SK-N-SH (cell line): ENCODE measurements around the gene CSNK1E. TPM values are rescaled to one million over a fixed set of nuclear protein-coding genes. Genes with fewer than 3 reads are reported as not detected.

Source experiments
- CTCF ChIA-PET: fragments of 300-600, 350-600 bp; formaldehyde crosslinking; extraction: SDS; loops from one replicate; lab custom pipeline; 2021; lab: Yijun Ruan, JAX
- POLR2A ChIA-PET: fragments of 350-600 bp; sonication (Branson Sonifier 250); formaldehyde crosslinking; extraction: SDS; loops from one replicate; lab custom pipeline; 2020; ENCODE audit warnings: antibody characterized with exemption, inconsistent platforms; lab: Yijun Ruan, JAX
- DNase-seq: peaks from one replicate; pipeline ENCODE4 v3.0.0; 2012
- H2AFZ ChIP-seq: fragments of 200-600 bp; sonication (generic); 2 replicates; pipeline ENCODE4 v1.8.1; 2016; ENCODE audit warnings: antibody characterized with exemption, mild to moderate bottlenecking, low read depth
- H3F3A ChIP-seq: fragments of 200-600 bp; sonication (generic); replicated peaks from 2 replicates; pipeline ENCODE3; 2016; ENCODE audit warnings: antibody characterized with exemption, mild to moderate bottlenecking; ENCODE audit not compliant: insufficient read depth
- H3K27ac ChIP-seq, 2 experiments: fragments of 200-500 bp in 1 of 2; fragments of 200-600 bp in 1 of 2; sonication (Bioruptor generic) in 1 of 2; sonication (generic), shearing (Covaris generic) in 1 of 2; 2 replicates each; pipeline versions ENCODE4 v1.5.1 to v1.6.1; 2014 to 2016; ENCODE audit warnings: low read depth in 2 of 2, inconsistent platforms in 1 of 2, low read length in 1 of 2, mild to moderate bottlenecking in 1 of 2, mixed read lengths in 1 of 2
- H3K27me3 ChIP-seq: fragments of 200-600 bp; sonication (generic), shearing (Covaris generic); 2 replicates; pipeline ENCODE4 v1.6.1; 2016; ENCODE audit warnings: mixed run types; ENCODE audit not compliant: insufficient read depth
- H3K36me3 ChIP-seq, 2 experiments: fragments of 200-500 bp in 1 of 2; fragments of 200-600 bp in 1 of 2; sonication (Bioruptor generic) in 1 of 2; sonication (generic) in 1 of 2; replicated peaks in 1 of 2; 2 replicates each; pipeline versions ENCODE3 to v1.5.1; 2014 to 2016; ENCODE audit warnings: low read length in 1 of 2, mild to moderate bottlenecking in 1 of 2; ENCODE audit not compliant: insufficient read depth in 2 of 2, control insufficient read depth in 1 of 2
- H3K4me1 ChIP-seq, 2 experiments: fragments of 200-500 bp in 1 of 2; fragments of 200-600 bp in 1 of 2; sonication (Bioruptor generic) in 1 of 2; sonication (generic), shearing (Covaris generic) in 1 of 2; 2 replicates each; pipeline versions ENCODE4 v1.5.1 to v1.6.1; 2014 to 2016; ENCODE audit warnings: low read depth in 1 of 2, low read length in 1 of 2, mixed run types in 1 of 2; ENCODE audit not compliant: insufficient read depth in 2 of 2, control insufficient read depth in 1 of 2
- H3K4me2 ChIP-seq: fragments of 200-600 bp; sonication (generic), shearing (Covaris generic); 2 replicates; pipeline ENCODE4 v1.6.1; 2017; ENCODE audit warnings: mixed run types
- H3K4me3 ChIP-seq, 2 experiments: fragments of 200-500 bp in 1 of 2; fragments of 200-600 bp in 1 of 2; sonication (Bioruptor generic) in 1 of 2; sonication (generic), shearing (Covaris generic) in 1 of 2; 2 replicates each; pipeline versions ENCODE4 v1.5.1 to v1.8.1; 2014 to 2016; ENCODE audit warnings: low read depth in 2 of 2, inconsistent platforms in 1 of 2, low read length in 1 of 2, mild to moderate bottlenecking in 1 of 2, mixed read lengths in 1 of 2, moderate library complexity in 1 of 2
- H3K79me2 ChIP-seq: fragments of 200-600 bp; sonication (generic); 2 replicates; pipeline ENCODE4 v1.8.1; 2017; ENCODE audit warnings: mild to moderate bottlenecking; ENCODE audit not compliant: insufficient read depth
- H3K9ac ChIP-seq: fragments of 200-600 bp; sonication (generic); 2 replicates; pipeline ENCODE4 v1.6.1; 2017; ENCODE audit warnings: mixed run types
- H3K9me2 ChIP-seq: fragments of 200-600 bp; sonication (generic); 2 replicates; pipeline ENCODE4 v1.6.1; 2017; ENCODE audit warnings: mixed run types
- H3K9me3 ChIP-seq: fragments of 200-600 bp; sonication (generic); 2 replicates; pipeline ENCODE4 v1.6.1; 2017; ENCODE audit warnings: mixed run types, mild to moderate bottlenecking, moderate library complexity
- H4K20me1 ChIP-seq: fragments of 200-600 bp; sonication (generic); 2 replicates; pipeline ENCODE4 v1.6.1; 2017; ENCODE audit warnings: mild to moderate bottlenecking, mixed run types; ENCODE audit not compliant: insufficient read depth
- MAX ChIP-seq: IDR thresholded peaks from 2 replicates; pipeline ENCODE4 v1.4.0; 2012; ENCODE audit warnings: low read depth
- NRF1 ChIP-seq: IDR thresholded peaks from 2 replicates; pipeline ENCODE4 v1.6.1; 2012; ENCODE audit warnings: low read depth, mild to moderate bottlenecking, low read length
- PBX3 ChIP-seq: IDR thresholded peaks from 2 replicates; pipeline ENCODE4; 2012
- RAD21 ChIP-seq: IDR thresholded peaks from 2 replicates; pipeline ENCODE4 v1.6.1; 2012; ENCODE audit warnings: mild to moderate bottlenecking, low read length
- RCOR1 ChIP-seq: fragments of 150-350 bp; IDR thresholded peaks from 2 replicates; pipeline ENCODE4 v1.6.1; 2017; ENCODE audit warnings: antibody characterized with exemption, low read length
- REST ChIP-seq: IDR thresholded peaks from 2 replicates; pipeline ENCODE4 v1.6.1; 2012; ENCODE audit warnings: mild to moderate bottlenecking, low read depth, low read length, moderate library complexity
- SMC3 ChIP-seq: IDR thresholded peaks from 2 replicates; pipeline ENCODE4 v1.6.1; 2012; ENCODE audit warnings: low read depth, low read length, improper control_type of control experiment
- TCF12 ChIP-seq: IDR thresholded peaks from 2 replicates; pipeline ENCODE4 v1.4.0; 2012
- TEAD4 ChIP-seq: IDR thresholded peaks from 2 replicates; pipeline ENCODE4 v1.4.0; 2012; ENCODE audit warnings: mild to moderate bottlenecking, borderline replicate concordance; ENCODE audit not compliant: insufficient read depth
- YY1 ChIP-seq: IDR thresholded peaks from 2 replicates; pipeline ENCODE4 v1.4.0; 2012; ENCODE audit warnings: low read depth, mild to moderate bottlenecking
- WGBS: methylation state at CpG from one replicate; pipeline ENCODE4 v1.1.6; 2017; ENCODE audit warnings: low lambda C conversion rate; 5-methylcytosine and 5-hydroxymethylcytosine counted together
- polyA plus RNA-seq, 3 experiments: library from polyadenylated mRNA; depleted of rRNA; stranded (reverse); fragments of >200 nt; gene quantifications; 2 replicates each; pipeline ENCODE4 v1.2.3, GENCODE V29; 2012

Gene CSNK1E
- polyA plus RNA-seq, 1 of the 3 experiments (the other 2 are of a cell fraction), result 130 TPM

GRCh38 chr22:38249803-38250642, 67.2 kb downstream of the CSNK1E start (continued):
- TF ChIP-seq REST (no peak), RAD21 (no peak), RCOR1 (no peak), YY1 (no peak), TEAD4 (no peak), SMC3 (no peak), PBX3 (no peak)

GRCh38 chr22:38249301-38249700, 67.9 kb downstream of the CSNK1E start:
- H3K9me2 ChIP-seq, result no peaks in the 10 kb centered on the region
- POLR2A ChIA-PET, result no interaction called here
- TF ChIP-seq SMC3 (no peak), NRF1 (no peak), RAD21 (no peak), MAX (no peak), TCF12 (no peak)
- TF ChIP-seq, all 33 proteins: peak for 0
- 100% methylated on average over 1 of the region's 3 CpGs for WGBS
- H3K27me3 ChIP-seq, result no peaks in the 10 kb centered on the region
- H3K79me2 ChIP-seq, result peaks cover 61% of the 10 kb centered on the region
- no peak overlapping the region for H3K9ac ChIP-seq
- H3K4me2 ChIP-seq, result no peak overlapping the region
- H3K27ac ChIP-seq, result no peak overlapping the region
- H3K9me3 ChIP-seq, result no peaks in the 10 kb centered on the region
- no peaks in the 10 kb centered on the region for H4K20me1 ChIP-seq
- no peaks in the 10 kb centered on the region for H3K4me1 ChIP-seq
- DNase-seq, result no peak
- no peak overlapping the region for H3K4me3 ChIP-seq
- H3F3A ChIP-seq, result no peaks in the 10 kb centered on the region
- H3K36me3 ChIP-seq, result peaks cover 0 to 4% of the 10 kb centered on the region in 2 experiments
- CTCF ChIA-PET, result no interaction called here
- no peak overlapping the region for H2AFZ ChIP-seq
